ENCODE measurements around the gene FAXC.
"Not testable (repeated sequence)": the region's sequence is repeated elsewhere in the genome, so short reads cannot be mapped to it uniquely, and the experiment has no call there.

The FAXC gene

DNA sequence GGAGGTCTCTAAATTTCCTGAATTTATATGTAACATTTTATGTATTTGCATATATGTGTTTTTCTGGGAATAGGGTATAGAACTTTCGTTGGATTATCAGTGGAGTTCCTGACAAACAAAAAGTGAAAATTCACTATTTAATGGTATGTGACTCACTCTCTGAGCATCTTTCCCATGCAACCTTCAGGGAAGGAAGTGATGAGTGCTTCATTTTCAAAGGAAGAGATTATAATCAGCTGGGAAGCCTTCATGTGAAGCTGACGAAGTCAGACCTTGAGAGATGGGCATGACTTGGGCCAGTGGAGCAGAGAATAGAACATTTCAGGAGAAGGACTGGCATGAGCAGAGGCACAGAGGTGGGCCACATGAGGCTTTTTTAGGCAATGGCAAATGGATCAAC is 72.7 kb downstream of the FAXC start:
- no peak for FAIRE-seq

DNA sequence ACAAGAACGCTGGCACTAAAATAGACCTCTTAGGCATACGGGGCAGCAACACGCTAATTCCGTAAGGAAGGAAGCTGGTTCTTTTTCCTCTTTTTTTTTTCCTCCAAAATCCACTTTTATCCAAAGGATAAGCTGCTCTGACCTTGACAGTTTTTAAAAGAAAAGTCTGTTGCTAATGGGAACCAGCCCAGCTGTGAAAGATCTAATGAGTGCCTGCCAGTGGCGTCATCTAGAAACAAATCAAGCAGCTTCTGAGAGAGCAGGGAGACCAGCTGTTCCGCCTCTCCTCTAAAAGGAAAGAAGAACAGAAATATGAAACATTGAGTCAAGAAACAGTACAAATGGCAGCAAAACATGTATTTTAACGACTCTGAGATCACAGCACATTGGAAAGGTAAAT is 78.6 kb downstream of the FAXC start:
- no peak for FAIRE-seq

DNA sequence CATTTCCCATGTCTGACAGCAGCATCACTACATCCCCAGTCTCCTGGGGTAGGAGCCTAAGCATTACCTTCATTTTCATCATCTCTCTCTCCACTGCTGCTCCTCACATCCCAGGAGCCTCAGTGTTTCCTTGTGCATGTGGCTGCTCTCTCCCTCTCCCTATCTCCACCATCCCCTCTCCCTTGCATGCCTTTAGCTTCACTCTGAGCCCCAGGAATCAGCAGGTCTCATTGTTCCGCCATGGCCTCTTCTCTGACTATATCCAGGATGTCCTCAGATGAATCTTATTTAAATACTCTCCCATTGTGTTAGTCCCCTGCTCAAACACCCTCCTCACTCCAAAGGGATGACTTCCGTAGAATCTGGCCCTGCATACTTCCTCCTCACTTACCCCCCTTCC is 79.4 kb downstream of the FAXC start:
- no peak for FAIRE-seq

DNA sequence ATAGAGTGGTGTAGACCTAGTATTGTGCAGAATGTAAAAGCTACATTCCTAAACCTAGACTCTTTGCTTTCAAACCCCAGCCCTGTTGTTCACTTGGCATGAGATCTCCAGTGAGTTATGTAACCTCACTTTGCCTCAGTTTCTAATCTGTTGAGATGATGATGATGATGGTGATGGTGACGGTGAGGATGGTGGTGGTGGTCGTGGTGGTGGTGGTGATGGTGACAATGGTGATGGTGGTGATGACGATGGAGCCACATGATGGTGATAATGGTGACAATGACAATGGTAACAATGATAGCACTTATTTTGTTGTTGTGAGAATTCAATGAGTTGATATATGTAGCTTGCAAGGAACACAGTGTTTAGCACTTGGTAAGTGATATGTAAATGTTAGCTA is 80.3 kb downstream of the FAXC start:
- no peak for FAIRE-seq

DNA sequence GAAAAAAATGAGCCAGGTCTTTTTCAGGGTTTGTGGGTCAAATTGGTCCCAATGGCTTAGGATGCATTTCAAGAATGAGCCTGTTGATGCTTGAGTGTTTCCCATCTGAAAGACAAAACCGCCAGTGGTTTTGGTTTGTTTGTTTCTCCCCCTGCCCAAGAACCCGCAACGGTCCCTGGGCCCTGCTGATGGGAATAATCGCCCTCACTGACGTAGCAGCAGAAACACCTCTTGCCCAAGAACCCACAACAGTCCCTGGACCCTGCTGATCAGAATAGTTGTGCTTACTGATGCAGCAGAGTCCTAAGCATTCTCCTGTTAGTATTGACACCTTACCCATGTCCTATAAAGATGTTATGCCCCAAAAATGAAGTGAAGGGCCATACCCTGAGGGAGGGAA is 82.5 kb downstream of the FAXC start:
- not testable (repeated sequence) for FAIRE-seq

DNA sequence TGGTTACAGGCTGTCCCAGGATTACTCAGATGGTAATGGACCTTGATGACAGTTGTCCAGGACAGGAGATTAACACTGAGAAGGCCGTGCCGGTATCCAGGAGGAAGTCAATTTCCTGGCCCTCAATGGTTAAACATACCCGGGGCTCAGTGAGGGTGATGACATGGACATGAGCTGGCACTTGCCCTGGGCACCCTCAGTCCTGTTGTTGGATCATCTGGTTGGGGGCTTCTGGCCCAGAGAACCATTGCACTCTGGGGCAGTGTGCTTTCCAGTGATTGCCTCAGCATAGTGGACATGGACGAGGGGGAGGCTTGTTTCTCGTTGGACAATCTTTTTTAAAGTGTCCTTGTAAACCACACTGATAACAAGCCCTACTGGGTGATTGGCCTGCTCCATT is 84.0 kb downstream of the FAXC start:
- not testable (repeated sequence) for FAIRE-seq

DNA sequence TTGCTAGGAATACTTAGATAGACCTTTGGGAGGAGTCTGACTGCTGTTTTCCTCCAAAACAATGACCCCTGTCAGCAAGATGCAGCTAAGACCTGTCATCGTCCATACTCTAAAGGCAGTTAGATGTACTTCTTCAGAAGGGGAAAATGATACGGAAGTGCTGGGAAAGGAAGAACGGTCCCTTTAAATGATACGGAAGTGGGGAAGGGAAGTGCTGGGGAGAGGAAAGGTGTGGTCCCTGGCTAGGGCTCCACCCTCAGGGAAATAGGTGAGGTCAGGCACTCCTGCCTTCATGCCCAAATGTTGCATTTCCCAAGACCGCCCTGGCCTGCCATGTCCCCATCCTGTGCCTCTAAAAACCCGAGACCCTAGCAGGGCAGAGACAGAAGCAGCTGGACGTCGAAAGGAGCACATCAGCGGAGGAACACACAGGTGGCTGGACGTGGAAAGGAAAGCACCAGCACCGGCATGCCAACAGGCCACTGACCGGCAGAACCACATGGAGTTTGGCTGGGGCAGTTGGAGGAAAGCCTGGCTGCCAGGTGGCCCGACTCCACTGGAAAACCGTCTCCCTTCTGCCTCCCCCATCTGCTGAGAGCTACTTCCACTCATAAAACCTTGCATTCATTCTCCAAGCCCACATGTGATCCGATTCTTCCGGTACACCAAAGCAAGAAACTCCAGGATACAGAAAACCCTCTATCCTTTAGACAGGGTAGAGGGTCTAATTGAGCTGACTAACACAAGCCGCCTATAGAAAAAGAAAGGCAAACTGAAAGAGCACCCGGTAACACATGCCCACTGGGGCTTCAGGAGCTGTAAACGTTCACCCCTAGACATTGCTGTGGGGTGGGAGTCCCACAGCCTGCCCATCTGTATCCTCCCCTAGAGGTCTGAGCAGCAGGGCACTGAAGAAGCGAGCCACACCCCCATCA is 94.6 kb downstream of the FAXC start:
- no peak for FAIRE-seq

DNA sequence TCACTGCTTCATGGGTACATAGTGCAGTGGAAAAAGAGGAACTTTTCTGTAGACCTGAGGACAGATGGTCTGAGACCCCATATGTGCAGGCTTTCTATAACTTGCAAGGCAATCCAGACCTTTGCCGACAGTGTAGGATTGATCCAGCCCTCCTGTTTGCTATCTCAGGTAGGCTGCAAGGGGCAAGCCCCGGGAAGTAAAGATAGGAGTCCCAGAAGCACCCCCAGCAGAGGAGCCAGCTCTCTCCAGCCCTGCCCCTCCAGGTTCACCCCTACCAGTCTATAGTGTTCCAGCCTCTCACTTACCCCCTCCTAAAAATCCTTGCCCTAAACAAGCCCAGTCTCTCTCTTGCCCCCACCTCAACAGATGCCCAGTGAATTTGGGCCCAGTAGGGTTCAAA is 96.2 kb downstream of the FAXC start:
- no peak for FAIRE-seq

DNA sequence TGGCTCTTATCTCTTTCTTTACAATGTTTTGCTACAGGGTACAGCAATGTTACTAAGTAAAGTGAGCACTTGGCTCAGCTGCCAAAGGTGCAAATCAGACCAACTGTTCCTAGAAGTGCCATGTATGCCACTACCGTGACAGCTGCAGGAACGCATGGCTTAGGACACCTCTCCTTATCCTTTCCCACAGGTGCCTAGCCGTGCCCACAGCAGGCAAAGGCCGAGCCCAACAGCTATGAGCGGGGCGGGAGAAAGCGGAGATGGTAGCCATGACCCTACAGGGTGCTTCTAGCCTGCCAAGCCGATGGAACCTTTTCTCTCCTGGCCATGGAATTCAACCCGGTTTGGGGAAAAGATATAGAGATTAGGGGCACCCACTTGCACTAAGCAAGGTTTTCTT is 97.1 kb downstream of the FAXC start:
- FAIRE-seq, result no peak

DNA sequence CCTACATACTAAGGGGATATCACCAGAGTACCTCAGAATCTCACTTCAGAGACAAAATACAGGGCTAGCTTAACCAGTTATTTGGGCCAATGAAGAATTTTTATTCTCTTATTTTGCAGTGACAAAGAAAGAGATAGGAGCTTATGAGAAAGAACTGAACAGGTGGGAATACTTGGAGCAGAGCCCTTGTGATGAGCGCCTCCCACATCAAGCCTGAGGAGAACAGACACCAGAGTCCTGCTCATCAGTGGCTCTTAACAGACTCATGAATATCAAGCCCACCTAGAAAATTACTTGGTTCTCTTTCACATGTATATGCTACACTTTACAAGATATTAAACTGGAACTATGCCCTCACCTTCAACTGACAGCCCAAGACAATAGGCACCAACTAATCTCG is 99.0 kb downstream of the FAXC start:
- FAIRE-seq, result no peak

DNA sequence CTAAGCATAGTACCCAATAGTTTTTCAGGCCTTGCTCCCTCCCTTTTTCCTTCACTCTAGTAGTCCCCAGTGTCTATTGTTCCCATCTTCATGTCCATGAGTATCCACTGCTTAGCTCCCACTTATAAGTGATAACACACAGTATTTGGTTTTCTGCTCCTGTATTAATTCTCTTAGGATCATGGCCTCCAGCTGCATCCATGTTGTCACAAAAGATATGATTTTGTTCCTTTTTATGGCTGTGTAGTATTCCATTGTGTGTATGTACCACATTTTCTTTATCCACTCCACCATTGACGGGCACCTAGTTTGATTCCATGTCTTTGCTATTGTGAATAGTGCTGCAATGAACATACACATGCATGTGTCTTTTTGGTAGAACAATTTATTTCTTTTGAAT is 102.9 kb downstream of the FAXC start:
- FAIRE-seq, result no peak

DNA sequence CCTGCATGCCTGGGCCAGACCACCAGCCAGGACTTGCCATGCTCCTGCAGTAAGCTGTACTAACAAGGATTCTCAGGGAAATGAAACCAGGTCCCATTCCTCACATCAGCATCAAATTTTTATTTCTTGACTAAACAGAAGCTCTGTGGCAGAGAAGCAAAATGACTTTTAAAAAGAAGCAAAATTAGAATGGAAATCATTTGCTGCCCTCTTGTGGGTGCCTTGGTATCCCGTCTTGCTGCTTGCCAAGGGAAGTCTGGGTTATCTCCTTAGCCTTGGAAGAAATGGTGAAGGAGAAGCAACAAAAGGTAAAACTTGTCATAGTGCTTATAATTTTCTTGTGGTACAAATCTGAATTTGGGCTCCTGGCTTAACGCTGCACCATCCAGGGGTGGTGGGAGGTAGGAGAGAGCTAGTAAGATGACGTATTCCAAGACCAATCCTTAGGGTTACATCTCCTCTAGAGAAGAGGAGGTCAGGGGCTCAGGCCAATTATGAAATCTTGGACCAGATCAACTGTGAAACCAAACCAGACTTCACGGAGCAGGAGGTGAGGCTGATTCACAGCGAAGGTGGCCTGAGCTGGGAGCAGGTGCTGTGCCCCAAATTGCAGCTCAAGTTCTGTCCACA is 107.5 kb downstream of the FAXC start:
- FAIRE-seq, result peak; percentile 68

DNA sequence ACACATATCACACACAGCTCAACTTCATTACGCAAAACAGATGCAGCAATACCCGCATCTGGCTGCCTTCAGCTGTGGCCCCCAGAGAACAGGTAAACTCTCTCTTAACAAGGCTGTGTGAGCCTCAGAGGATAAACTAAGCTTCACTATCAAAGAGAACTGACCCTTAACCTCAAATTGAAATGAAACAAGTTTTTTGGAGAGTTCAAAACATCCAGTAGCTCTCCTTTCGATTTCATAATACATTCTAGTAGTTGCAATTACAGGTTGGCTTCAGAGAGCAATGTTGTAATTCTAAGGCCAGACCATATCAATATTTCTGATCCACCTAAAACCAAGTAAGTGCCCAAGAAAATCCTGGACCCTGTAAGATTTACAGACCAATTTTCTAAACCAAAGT is 113.5 kb downstream of the FAXC start:
- FAIRE-seq, result no peak

DNA sequence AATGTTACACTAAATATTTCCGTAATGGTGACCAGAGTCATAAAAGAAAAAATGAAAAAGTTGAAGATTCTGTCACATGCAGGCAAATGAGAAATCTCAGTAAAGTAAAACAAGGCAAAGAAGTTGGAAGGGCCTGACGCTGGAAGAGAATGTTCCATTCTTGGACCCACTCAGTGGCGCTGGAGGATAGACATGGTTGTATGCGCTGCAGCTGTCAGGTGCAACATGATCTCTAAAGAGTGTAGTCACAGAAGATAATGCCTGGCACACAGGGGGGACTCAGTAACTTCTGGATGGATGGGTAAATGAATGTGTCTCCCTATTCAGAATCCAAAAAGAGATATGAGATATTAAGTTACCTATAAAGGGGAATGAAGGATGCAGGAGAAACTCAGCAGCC is 116.3 kb downstream of the FAXC start:
- no peak for FAIRE-seq

DNA sequence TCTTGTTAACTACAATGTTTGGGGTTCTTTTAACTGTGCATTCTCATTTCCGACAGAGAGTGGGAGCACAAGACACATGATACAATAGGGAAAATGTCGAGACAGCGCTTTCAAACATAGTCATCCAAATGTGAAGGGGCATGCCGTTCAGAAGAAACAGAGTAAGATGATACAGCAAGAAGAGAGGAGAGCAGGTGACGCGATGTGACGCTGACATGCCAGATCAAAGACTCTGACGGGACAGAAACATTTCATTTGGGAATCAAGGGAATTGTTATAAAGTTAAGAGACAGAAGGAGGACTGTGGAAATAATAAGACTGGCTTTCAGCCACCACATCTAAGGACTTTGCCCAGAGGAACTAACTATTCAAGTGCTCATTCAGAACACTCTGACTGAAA is 117.4 kb downstream of the FAXC start:
- FAIRE-seq, result no peak

DNA sequence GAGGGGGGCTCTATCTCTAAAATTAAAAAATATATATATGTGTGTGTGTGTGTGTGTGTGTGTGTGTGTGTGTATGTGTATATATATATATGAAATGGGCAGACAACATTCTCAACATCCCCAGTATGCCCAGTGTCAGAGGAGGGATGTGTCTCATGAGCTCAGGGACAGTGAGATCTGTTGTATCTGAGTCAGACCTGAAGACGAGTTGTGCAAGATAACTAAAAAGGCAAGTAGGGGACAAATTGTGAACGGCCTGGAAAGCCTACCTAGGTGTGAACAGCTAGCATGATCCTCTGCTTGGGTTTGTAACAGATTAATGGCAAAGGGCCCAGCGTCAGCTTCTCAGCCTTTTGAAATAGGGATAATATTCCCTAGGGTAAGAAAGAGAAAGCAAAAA is 124.3 kb downstream of the FAXC start:
- no peak for FAIRE-seq

All from A204.1 (cell line).